Smooth muscle cell (in vitro differentiated cells): Measurements from ENCODE around the gene HOXB6. TPM values are rescaled to one million over a fixed set of nuclear protein-coding genes. Genes with fewer than 3 reads are reported as not detected.

Experiments
- DNase-seq: peaks from one replicate; lab custom pipeline; 2025; ENCODE audit not compliant: unreplicated experiment; lab: John Stamatoyannopoulos, UW
- H2AFZ ChIP-seq: fragments of 200-600 bp; sonication (generic); 2 replicates; pipeline ENCODE4 v1.6.0; 2016; ENCODE audit warnings: antibody characterized with exemption, low read depth, mild to moderate bottlenecking
- H3F3A ChIP-seq: fragments of 200-600 bp; sonication (generic); 2 replicates; pipeline ENCODE4 v1.6.0; 2017; ENCODE audit warnings: antibody characterized with exemption, low read depth
- H3K27ac ChIP-seq: fragments of 200-600 bp; sonication (generic); 2 replicates; pipeline ENCODE4 v1.5.1; 2016; ENCODE audit warnings: low read depth, mild to moderate bottlenecking
- H3K27me3 ChIP-seq: fragments of 200-600 bp; sonication (generic); 2 replicates; pipeline ENCODE4 v1.6.1; 2016; ENCODE audit warnings: low read depth, mild to moderate bottlenecking
- H3K36me3 ChIP-seq: fragments of 200-600 bp; sonication (generic); 2 replicates; pipeline ENCODE4 v1.5.1; 2016; ENCODE audit warnings: low read depth
- H3K4me1 ChIP-seq: fragments of 200-600 bp; sonication (generic); 2 replicates; pipeline ENCODE4 v1.5.1; 2016; ENCODE audit warnings: low read depth
- H3K4me2 ChIP-seq: fragments of 200-600 bp; sonication (generic); 2 replicates; pipeline ENCODE4 v1.6.0; 2016; ENCODE audit warnings: mild to moderate bottlenecking
- H3K4me3 ChIP-seq: fragments of 200-600 bp; sonication (generic); 2 replicates; pipeline ENCODE4 v1.5.1; 2016; ENCODE audit warnings: mild to moderate bottlenecking
- H3K79me2 ChIP-seq: fragments of 200-600 bp; sonication (generic); 2 replicates; pipeline ENCODE4 v1.6.0; 2016; ENCODE audit warnings: low read depth, mild to moderate bottlenecking
- H3K9ac ChIP-seq: fragments of 200-600 bp; sonication (generic); 2 replicates; pipeline ENCODE4 v1.6.0; 2016; ENCODE audit warnings: low read depth
- H3K9me3 ChIP-seq: fragments of 200-600 bp; sonication (generic); replicated peaks from 2 replicates; pipeline ENCODE4 v1.5.1; 2016; ENCODE audit warnings: low read depth
- H4K20me1 ChIP-seq: fragments of 200-600 bp; sonication (generic); 2 replicates; pipeline ENCODE4 v1.6.0; 2016; ENCODE audit warnings: low read depth
- CTCF ChIP-seq: fragments of 200-600 bp; sonication (generic); IDR thresholded peaks from 2 replicates; pipeline ENCODE4 v1.5.1; 2017; ENCODE audit warnings: borderline replicate concordance, mild to moderate bottlenecking, antibody characterized with exemption; ENCODE audit not compliant: insufficient read depth, poor library complexity, severe bottlenecking
- WGBS: methylation state at CpG from one replicate; pipeline ENCODE4 v1.1.7; 2016; ENCODE audit warnings: low lambda C conversion rate; 5-methylcytosine and 5-hydroxymethylcytosine counted together
- polyA plus RNA-seq: library from polyadenylated mRNA; unstranded; fragments of >200 nt; fragmentation: Nextera tagmentation; extraction: Ambion mirVana; gene quantifications from 2 replicates; pipeline ENCODE4 v1.2.1, GENCODE V29; 2016
- total RNA-seq: library from RNA; depleted of rRNA; stranded (reverse); fragments of >200 nt; gene quantifications from 2 replicates; pipeline ENCODE4 v1.2.3, GENCODE V29; 2014

Gene HOXB6
- total and polyA plus RNA-seq, 2 experiments from 2014 or later = 6.3 to 9.3 TPM

DNA sequence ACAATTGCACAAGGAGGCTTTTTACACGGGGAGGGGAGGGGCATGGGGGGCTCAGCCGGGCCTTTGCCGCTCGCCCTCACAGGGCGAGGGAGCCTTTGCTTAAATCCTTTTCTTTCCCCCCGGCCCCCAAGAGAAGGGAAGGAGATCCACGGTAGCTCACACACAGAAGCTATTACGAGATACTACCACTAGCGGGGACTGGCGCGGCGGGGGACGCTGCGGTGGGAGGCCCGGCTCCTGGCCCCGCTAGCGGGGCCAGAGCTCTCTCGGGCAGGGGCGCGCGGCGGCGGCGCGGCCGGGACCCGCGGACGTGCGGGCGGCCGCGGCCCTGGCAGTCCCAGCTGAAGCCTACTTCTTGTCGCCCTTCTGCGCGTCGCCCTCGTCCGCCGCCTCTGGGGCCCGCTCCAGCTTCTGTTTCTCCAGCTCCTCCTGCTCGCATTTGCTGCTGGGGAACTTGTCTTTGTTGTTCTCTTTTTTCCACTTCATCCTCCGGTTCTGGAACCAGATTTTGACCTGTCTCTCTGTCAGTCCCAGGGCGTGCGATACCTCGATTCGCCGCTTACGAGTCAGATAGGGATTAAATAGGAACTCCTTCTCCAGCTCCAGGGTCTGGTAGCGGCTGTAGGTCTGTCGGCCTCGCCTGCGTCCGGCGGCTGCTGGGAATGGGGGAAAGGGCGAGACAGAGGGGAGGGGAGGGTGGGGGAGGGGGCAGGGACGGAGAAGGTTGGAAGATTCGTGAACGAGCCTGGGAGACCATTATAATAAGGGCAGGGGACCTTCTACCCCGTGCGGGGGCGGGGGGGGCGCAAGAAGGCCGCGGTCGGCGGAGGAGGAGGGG is 8.3 kb upstream of the HOXB6 start:
- peak; percentile 19 for DNase-seq
- Histone ChIP-seq H3K4me3 (peak overlapping the region; percentile 69), H3K4me1 (peaks cover 7% of the 10 kb centered on the region), H4K20me1 (peaks cover 23% of the 10 kb centered on the region), H3K27me3 (peaks cover 42% of the 10 kb centered on the region), H3K9me3 (no peaks in the 10 kb centered on the region), H3K36me3 (no peaks in the 10 kb centered on the region), H3F3A (peaks cover 13% of the 10 kb centered on the region), H3K27ac (peak overlapping the region; percentile 79), H2AFZ (peak overlapping the region; percentile 64), H3K79me2 (peaks cover 65% of the 10 kb centered on the region), H3K9ac (peak overlapping the region; percentile 61), H3K4me2 (peak overlapping the region; percentile 98)
- TF ChIP-seq CTCF = peak; percentile 7
- under 1% methylated on average over 42 of the region's 67 CpGs for WGBS

DNA sequence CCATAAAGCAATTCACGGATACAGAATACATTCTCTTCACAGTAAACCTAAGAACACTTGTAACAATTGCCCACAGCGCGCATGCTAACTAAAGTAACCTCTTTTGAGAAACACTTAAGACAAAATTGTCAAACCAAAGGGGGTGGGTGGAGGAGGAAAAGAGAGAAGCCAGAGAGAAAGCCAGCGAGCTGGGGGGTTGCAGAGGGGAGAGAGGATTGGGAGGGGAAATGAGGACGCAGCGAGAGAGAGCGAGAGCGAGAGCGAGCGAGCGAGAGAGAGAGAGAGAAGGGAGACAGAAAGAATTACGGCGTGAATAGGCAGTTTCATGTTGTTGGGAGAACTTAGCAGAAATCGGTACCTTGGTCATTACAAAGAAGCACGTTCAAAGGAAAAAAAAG is 7.7 kb upstream of the HOXB6 start:
- Histone ChIP-seq H3K36me3 (no peaks in the 10 kb centered on the region), H3K27me3 (peaks cover 36% of the 10 kb centered on the region), H3F3A (peaks cover 13% of the 10 kb centered on the region), H3K27ac (peak overlapping the region; percentile 79), H3K9ac (peak overlapping the region; percentile 45), H3K4me1 (peaks cover 7% of the 10 kb centered on the region), H4K20me1 (peaks cover 16% of the 10 kb centered on the region), H3K9me3 (no peaks in the 10 kb centered on the region), H3K79me2 (peaks cover 65% of the 10 kb centered on the region), H3K4me2 (peak overlapping the region; percentile 98), H2AFZ (peak overlapping the region; percentile 22), H3K4me3 (peak overlapping the region; percentile 69)
- no peak for TF ChIP-seq CTCF
- WGBS = 2% methylated on average over 12 of the region's 15 CpGs
- DNase-seq = no peak

DNA sequence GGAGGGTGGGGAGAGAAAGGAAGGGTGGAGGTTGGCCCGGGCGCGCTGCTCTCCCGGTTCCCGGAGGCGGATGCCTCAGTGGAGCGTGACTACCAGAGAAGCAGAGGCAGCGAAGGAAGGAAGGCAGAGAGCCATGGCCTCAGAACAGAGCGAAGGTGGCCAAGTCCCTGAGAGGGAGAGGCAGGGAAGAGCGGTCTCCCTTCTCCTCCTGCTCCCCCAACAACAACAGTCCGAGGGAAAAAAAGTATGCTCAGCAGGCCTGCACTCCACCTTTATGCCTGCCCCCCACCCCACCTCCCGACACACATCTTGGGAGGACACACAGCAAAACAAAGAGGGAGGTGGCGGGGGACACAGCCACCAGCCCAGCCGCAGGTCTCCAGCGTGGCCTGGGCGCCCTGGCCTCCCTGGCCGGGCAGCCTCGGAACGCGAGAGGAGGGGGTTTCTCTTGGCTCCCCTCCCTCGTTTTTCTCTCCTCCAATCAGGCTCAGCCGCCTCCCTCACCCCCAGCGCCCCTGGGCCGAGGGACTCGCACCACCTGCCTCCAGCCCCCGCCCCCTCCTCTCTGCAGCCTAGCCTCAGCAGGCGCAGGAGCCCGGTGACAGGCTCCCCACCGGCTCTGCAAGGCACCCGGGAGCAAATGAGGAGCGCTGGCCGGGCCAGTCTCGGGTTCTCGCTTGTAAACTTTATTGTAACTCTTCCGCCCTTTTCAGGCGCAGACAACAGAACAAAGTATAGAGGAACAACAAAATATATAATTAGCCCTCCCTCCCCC is 7.1 kb upstream of the HOXB6 start:
- DNase-seq = no peak
- Histone ChIP-seq H3K79me2 (peaks cover 69% of the 10 kb centered on the region), H4K20me1 (peaks cover 11% of the 10 kb centered on the region), H3K27ac (peak overlapping the region; percentile 79), H3K4me3 (peak overlapping the region; percentile 69), H3K9ac (peak overlapping the region; percentile 45), H3K9me3 (no peaks in the 10 kb centered on the region), H2AFZ (no peak overlapping the region), H3K27me3 (peaks cover 30% of the 10 kb centered on the region), H3F3A (peaks cover 13% of the 10 kb centered on the region), H3K4me2 (peak overlapping the region; percentile 98), H3K4me1 (peaks cover 7% of the 10 kb centered on the region), H3K36me3 (no peaks in the 10 kb centered on the region)
- TF ChIP-seq CTCF = no peak
- 2% methylated on average over 36 of the region's 36 CpGs for WGBS
